Measurements from ENCODE around the gene DSCAM.

The DSCAM gene

GRCh38 chr21:40768056-40768455 is 78.9 kb downstream of the DSCAM start:
- DNase-seq: no peak

GRCh38 chr21:40766381-40766780 is 80.6 kb downstream of the DSCAM start:
- no peak for DNase-seq

DNA sequence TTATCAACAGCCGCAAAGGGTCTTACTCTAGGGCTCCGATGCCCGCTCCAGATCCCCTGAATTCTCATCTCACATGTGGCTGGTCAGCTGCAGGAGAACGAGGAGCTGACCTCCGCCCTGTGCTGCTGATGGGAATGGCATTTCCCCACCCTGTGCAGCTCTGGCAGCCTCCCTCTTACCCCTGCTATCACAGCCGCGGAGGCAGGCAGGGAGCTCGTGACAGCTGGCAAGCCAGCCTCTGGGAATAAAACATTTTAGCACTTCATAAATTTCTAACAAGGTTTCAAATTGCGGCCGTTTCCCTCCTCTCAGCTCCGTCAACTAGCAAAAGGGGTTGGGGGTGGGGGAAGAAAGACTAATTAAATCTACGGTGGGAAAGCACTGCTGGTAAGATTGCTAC is 81.1 kb downstream of the DSCAM start:
- DNase-seq: no peak

DNA sequence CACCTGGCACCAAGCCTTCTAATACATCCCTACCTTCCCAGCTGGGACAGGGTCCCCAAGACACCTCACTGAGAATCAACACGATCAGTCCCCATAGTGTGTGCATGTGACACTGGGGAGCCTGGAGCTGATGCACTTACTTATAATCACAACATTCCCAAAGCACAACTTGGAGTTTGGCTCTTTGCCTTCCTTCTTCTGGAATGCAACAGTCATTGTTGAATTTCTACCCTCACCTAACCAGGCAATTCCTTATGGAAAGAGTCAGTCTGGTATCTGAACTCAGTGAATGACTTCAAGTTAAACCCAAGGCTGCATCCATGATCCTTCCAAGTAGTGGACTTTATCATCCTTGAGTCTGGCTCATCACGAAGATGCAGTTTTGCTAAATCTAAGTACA is 86.1 kb downstream of the DSCAM start:
- DNase-seq: no peak

DNA sequence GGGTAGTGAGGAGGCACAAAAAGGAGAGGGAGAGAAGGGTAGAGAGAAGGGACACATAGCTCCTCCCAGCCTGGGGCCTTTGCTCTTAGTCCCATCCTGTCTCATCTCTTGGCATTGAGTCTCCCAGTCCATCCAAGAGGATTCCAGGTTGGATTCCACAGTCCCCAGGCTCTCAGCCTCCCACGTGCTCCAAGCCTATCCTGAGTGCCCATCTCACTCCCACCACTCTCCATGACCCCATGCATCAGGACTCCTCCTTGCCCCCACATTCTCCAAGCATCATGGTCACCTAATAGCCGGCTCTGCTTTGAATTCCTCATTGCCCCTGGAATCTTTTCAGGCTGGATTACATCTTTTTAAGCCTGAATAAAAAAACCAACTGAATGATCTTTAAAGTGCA is 87.9 kb downstream of the DSCAM start:
- DNase-seq: no peak

DNA sequence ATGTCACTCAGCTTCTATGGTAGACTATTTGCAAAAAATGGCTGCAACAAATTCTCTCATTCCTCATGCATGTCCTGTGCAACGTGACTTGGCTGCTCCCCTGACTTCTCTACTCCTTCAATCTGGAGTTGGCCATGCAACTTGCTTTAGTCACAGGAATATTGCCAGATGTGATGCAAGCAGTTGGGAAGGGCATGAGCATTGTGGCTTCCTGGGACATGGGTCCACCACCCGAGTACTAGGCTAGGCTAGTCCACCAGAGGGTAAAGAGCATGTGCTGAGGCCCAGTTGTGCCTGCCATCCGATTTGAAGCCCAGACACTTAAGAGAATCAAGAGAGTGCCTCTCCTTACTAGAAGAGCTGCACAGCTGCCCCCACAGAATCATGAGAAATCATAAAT is 89.6 kb downstream of the DSCAM start:
- DNase-seq: no peak

- no peak for DNase-seq
Measured at GRCh38 chr21:40754466-40754865, 92.5 kb downstream of the DSCAM start.

GRCh38 chr21:40753756-40754155 is 93.2 kb downstream of the DSCAM start:
- no peak for DNase-seq

- DNase-seq: no peak
Measured at GRCh38 chr21:40752125-40752524, 94.8 kb downstream of the DSCAM start.

GRCh38 chr21:40751221-40751620 is 95.7 kb downstream of the DSCAM start:
- no peak for DNase-seq

- no peak for DNase-seq
Measured at GRCh38 chr21:40736145-40736544, 110.8 kb downstream of the DSCAM start.

- no peak for DNase-seq
Measured at GRCh38 chr21:40733024-40733397, 113.9 kb downstream of the DSCAM start.

DNA sequence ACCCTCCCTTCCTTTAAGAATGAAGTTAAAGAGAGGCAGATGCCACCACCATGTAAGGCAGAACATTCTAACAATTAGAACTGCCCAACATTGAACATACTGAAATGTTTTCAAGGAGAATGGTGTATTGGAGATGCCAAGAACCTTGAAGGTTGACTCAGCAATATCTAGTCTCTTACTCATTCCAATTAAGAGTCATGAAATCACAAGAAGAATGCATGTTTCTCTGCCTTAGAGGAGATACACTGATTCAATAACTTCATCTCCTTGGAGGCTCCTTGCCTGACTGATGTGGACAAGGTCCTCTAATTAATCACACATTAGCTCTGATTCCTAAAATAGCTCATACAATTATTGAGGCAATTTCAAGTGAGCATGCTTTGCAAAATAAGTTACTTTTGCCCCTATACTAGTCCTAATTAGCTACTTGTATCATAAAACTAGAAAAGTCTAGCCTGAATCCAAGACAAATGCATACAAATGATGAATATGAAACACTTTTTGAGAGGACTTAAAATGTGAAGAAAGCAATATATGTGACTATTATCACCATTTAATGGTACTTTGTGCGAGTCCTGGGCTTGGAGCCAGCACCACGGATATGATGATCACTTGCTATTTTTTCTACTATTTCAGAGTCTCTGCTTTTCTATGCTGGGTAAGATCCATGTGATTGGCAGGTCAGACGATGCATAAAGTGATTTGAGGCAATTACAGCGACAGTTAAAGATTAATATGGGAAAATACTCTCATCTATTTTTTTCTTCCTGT is 114.5 kb downstream of the DSCAM start:
- DNase-seq: no peak

DNA sequence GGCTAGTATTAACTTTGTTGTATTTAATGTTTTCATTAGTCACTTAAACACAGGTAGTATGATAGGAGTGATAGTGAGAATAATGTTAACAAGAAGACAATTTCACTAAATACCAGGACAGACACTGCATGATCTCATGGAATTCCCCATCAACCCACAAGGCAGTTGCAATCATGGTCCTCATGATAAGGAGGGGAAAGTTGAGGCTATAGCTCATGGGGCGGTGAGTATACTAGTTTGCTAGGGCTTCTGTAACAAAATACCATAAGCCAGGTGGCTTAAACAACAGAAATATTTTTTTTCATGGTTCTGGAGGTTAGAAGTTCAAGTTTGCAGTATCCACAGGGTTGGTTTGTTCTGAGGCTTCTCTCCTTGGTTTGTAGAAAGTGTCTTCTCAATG is 115.8 kb downstream of the DSCAM start:
- DNase-seq: no peak

DNA sequence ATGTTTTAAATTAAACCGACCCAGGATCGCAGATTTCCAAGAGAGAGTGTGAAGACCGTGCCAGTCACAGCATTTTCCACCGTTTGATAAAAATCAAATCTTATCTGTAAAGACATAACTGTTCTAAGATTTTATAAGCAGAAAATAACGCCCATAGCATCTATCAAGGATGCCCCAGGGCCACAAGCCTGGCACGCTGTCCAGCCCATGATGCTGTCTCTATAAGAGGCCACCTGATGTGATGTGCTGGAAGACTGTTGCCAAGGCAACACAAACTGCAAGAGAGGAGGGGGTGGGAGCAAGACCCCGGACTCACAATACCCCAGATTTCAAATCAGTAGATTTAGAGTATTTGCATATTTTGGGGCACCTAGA is 116.5 kb downstream of the DSCAM start:
- DNase-seq: no peak

GRCh38 chr21:40729761-40730425 is 117.1 kb downstream of the DSCAM start:
- DNase-seq: no peak

DNA sequence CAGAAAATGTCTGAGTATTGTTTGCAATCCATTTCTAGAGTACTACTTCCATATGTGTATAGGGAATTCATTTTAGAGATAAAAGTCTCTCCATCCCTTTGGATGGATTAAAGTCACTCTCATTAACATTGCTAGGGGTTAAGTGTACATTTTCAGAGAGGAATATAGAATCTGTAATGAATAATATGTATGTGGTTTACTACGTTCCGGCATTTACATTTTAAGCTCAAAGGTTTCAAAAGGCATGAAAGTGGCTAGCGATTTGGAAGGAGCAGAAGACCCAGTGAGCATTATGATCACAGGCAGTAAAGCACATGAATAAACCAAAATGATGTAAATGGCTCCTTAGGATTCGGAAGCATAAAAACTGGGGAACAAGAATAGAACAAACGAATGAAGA is 123.0 kb downstream of the DSCAM start:
- DNase-seq: no peak

GRCh38 chr21:40723317-40723716 is 123.6 kb downstream of the DSCAM start:
- DNase-seq: no peak

DNA sequence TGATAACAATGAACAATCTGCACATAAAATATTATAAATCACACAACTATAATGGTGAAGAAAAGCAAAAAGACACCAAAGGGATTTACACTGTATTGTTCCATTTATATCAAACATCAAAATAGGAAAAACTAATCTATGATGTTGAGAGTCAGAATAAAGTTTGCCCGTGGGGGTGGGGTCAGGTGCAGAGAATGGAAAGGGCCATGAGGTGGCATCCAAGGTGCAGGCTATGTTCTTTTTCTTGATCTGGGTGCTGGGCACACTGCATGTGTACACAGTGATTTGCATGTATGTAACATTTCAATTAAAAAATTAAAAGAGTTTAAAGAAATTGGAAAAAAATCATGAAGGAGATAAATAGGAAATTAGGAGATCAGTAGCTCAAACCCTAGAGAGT is 127.3 kb downstream of the DSCAM start:
- no peak for DNase-seq

- no peak for DNase-seq
Measured at GRCh38 chr21:40717028-40717427, 129.9 kb downstream of the DSCAM start.

DNA sequence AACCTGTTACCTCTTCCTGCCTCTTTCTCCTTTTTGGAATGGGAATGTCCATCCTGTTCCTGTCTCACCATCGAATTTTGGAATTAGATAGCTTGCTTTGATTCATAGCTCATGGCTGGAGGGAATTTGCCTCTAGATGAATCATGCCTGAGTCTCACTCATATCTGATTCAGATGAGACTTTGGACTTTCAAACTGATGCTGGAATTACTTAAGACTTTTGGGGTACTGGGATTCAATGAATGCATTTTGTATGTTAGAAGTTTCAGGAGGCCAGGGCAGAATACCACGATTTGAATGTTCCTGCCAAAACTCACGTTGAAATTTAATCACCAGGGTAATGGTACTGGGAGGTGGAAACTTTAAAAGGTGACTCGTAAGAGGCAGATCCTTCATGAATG is 132.4 kb downstream of the DSCAM start:
- DNase-seq: no peak

- DNase-seq: no peak
Measured at GRCh38 chr21:40707656-40708244, 139.2 kb downstream of the DSCAM start.

DNA sequence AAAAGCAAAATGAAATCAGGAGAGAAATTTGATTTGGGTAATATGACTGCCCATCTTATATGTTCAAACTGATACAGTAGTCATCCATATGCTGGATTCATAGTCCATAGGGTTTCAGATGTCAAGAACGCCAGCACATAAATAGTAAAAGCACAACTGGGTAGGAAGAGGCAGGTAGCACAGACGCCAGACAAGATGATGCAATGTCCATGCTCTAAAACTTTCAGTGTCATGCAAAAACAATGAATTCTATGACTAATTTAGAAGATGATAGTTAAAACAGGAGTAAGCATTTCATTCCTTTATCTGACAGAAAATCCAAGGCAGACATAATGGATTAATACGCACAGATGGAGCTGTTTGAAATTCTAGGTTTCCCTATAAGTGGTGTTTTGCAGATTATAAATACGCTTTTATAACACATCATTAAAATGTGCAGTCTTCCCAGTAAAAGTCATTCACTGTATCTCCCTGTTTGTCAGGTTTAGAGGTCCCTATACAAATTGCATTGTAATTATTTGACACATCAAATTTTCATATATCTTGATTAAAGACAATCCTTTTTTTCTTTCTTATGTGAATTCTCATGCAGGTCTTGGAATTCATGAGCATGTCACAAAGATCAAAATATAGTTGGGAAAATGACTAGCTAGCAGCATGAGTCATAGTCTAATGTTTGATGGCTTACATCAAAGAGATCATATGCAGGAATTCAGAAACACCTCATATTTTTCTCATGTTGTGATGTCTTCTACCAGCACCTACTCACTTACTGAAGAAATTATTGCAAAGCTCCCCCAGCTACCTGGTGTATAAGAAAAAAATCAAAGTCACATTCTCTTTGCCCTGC is 139.9 kb downstream of the DSCAM start:
- no peak for DNase-seq

GRCh38 chr21:40706176-40706575 is 140.8 kb downstream of the DSCAM start:
- no peak for DNase-seq
